Kidney (tissue), 14 donors: ENCODE measurements around the gene HNRNPC. TPM values are rescaled to one million over a fixed set of nuclear protein-coding genes. Genes with fewer than 3 reads are reported as not detected.

ENCODE experiments used
- DNase-seq, 5 donors: peaks; one replicate each; pipeline ENCODE4 v3.0.0-alpha.2; 2013 to 2020
- FAIRE-seq: peaks from 2 replicates; lab custom pipeline; 2012; peaks lifted over from hg19 to GRCh38; lab: Jason Lieb, UNC
- H3K27ac ChIP-seq, 2 donors: one replicate each; pipeline ENCODE4 v1.7.0; 2013; ENCODE audit warnings: low read depth in 2 of 2, low read length in 2 of 2, inconsistent platforms in 1 of 2
- H3K27me3 ChIP-seq: one replicate; pipeline ENCODE4 v1.7.1; 2013; ENCODE audit warnings: low read length, inconsistent platforms; ENCODE audit not compliant: control insufficient read depth, insufficient read depth
- H3K36me3 ChIP-seq, 3 donors: one replicate each; pipeline versions ENCODE4 v1.7.0 to v1.7.1; 2013; ENCODE audit warnings: low read length in 3 of 3, control low read depth in 1 of 3, inconsistent platforms in 1 of 3; ENCODE audit not compliant: insufficient read depth in 3 of 3, control insufficient read depth in 2 of 3
- H3K4me1 ChIP-seq, 3 donors: one replicate each; pipeline versions ENCODE4 v1.7.0 to v1.7.1; 2013; ENCODE audit warnings: low read length in 3 of 3, inconsistent platforms in 1 of 3, low read depth in 1 of 3; ENCODE audit not compliant: control insufficient read depth in 2 of 3, insufficient read depth in 2 of 3
- H3K4me3 ChIP-seq, 3 donors: one replicate each; pipeline versions ENCODE4 v1.7.0 to v1.8.1; 2013; ENCODE audit warnings: low read length in 3 of 3, control low read depth in 1 of 3, inconsistent platforms in 1 of 3
- H3K9ac ChIP-seq, 3 donors: one replicate each; pipeline versions ENCODE4 v1.7.0 to v1.7.1; 2013; ENCODE audit warnings: low read length in 3 of 3, control low read depth in 1 of 3, inconsistent platforms in 1 of 3
- H3K9me3 ChIP-seq, 3 donors: one replicate each; pipeline versions ENCODE4 v1.7.0 to v1.7.1; 2013; ENCODE audit warnings: low read length in 3 of 3, control low read depth in 1 of 3, inconsistent platforms in 1 of 3; ENCODE audit not compliant: control insufficient read depth in 2 of 3, insufficient read depth in 1 of 3
- CTCF ChIP-seq: IDR thresholded peaks from 3 replicates; pipeline ENCODE4 v1.5.1; 2012; ENCODE audit warnings: mild to moderate bottlenecking, moderate library complexity, borderline replicate concordance; ENCODE audit not compliant: insufficient read depth; ENCODE audit errors: extremely low read depth
- intact Hi-C: fragments of 100-400 bp; cut with DNase I; formaldehyde crosslinking; loops from one replicate; pipeline ENCODE4 v1.11.1; 2022
- polyA plus RNA-seq: library from polyadenylated mRNA; stranded (reverse); fragments of 350-450 nt; fragmentation: Illumina TruSeq; extraction: RNeasy Lipid Tissue Mini Kit (QIAGEN cat#74804); gene quantifications from one replicate; pipeline ENCODE4 v1.2.3, GENCODE V29; 2014; ENCODE audit warnings: low read depth, low replicate concordance; ENCODE audit not compliant: insufficient read depth
- total RNA-seq: library from RNA; stranded (reverse); fragmentation: NEBNext Ultra II Directional; extraction: Animal tissue kit (Norgen Biotek cat#: 25700); gene quantifications from one replicate; pipeline ENCODE4 v1.2.1, GENCODE V29; 2021
- donor health status: control.
- donor health status: control.
- donor health status: control.
- donor health status: control.
- donor health status: control.
- donor health status: DM: yes; HTN: yes; CAD: no.
- donor health status: Normal renal cell carcinoma (clear cell type).

The HNRNPC gene
- total and polyA plus RNA-seq, 2 donors from 2014 or later = 398 to 462 TPM

GRCh38 chr14:21261824-21262223, 7.4 kb downstream of the HNRNPC start:
- intact Hi-C loops = no loop called here
- H3K27ac ChIP-seq = no peak overlapping the region

GRCh38 chr14:21258889-21259787, 10.1 kb downstream of the HNRNPC start:
- intact Hi-C loops = no loop called here
- no peaks in the 10 kb centered on the region for H3K9me3 ChIP-seq
- FAIRE-seq = no peak
- H3K27ac ChIP-seq = no peak overlapping the region
- H3K4me3 ChIP-seq = no peak overlapping the region
- no peaks in the 10 kb centered on the region for H3K27me3 ChIP-seq
- no peak for TF ChIP-seq CTCF
- peaks cover 17 to 42% (median 20%) of the 10 kb centered on the region in 3 donors for H3K36me3 ChIP-seq
- DNase-seq = no peak
- peak overlapping the region in 1 of 3 donors; percentile 42 for H3K9ac ChIP-seq
- peaks cover 3 to 30% (median 26%) of the 10 kb centered on the region in 3 donors for H3K4me1 ChIP-seq

More at GRCh38 chr14:21261824-21262223, 7.4 kb downstream of the HNRNPC start:
- Histone ChIP-seq H3K4me1 (peaks cover 3 to 27% (median 26%) of the 10 kb centered on the region in 3 donors), H3K36me3 (peaks cover 16 to 38% (median 19%) of the 10 kb centered on the region in 3 donors), H3K4me3 (no peak overlapping the region), H3K9me3 (no peaks in the 10 kb centered on the region), H3K9ac (no peak overlapping the region), H3K27me3 (no peaks in the 10 kb centered on the region)
- DNase-seq (no peak), FAIRE-seq (no peak)
- no peak for TF ChIP-seq CTCF

- DNase-seq (no peak), FAIRE-seq (no peak)
- Histone ChIP-seq H3K27ac (no peak overlapping the region), H3K36me3 (peaks cover 17 to 40% (median 20%) of the 10 kb centered on the region in 3 donors), H3K9ac (no peak overlapping the region), H3K4me3 (no peak overlapping the region), H3K27me3 (no peaks in the 10 kb centered on the region), H3K9me3 (no peaks in the 10 kb centered on the region), H3K4me1 (peaks cover 0 to 26% (median 24%) of the 10 kb centered on the region in 3 donors)
- intact Hi-C loops = no loop called here
- no peak for TF ChIP-seq CTCF
Observed at GRCh38 chr14:21258005-21258888, 11.0 kb downstream of the HNRNPC start.
